ENCODE measurements around the gene PKD1.

PKD1 gene

DNA sequence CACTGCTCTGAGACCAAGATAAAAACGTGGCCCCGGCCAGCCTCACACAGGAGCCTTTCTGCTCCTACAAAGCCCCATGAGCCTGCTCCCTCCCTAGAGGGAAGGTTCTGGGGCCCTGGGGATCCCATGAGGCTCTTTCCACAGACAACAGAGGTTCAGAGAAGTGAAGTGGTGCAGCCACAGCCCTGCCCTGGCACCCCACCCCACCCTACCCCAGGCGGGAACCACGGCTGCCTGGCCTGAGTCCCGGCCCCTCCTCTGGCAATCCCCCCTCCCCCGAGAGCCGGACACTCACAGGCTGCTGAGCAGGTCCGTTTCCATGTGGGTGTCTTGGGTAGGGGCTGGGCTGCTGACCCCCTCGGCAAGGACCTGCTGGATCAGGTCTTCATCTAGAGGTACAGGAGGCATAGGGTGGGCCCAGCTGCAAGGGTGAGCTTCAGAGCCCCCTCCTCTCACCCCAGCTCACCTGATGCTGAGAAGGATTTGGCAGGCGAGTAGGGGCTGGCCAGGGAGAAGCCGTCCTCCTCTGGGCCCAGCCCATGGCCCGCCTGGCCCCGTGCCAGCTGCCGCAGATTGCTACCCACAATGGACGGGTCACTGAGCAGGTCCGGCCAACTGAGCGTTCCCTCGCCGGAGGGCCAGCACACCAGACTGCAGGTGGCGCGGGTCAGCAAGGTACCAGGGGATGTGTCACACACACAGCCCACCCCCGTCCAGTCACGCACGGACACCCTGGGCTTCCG, 38.7 kb downstream of the PKD1 start:
- H3K4me1 ChIP-seq (ENCODE audit: insufficient read depth, insufficient read length): peaks cover 2% of the 10 kb centered on the region
- no peak for DNase-seq (ENCODE audit: low read depth, low spot score)

DNA sequence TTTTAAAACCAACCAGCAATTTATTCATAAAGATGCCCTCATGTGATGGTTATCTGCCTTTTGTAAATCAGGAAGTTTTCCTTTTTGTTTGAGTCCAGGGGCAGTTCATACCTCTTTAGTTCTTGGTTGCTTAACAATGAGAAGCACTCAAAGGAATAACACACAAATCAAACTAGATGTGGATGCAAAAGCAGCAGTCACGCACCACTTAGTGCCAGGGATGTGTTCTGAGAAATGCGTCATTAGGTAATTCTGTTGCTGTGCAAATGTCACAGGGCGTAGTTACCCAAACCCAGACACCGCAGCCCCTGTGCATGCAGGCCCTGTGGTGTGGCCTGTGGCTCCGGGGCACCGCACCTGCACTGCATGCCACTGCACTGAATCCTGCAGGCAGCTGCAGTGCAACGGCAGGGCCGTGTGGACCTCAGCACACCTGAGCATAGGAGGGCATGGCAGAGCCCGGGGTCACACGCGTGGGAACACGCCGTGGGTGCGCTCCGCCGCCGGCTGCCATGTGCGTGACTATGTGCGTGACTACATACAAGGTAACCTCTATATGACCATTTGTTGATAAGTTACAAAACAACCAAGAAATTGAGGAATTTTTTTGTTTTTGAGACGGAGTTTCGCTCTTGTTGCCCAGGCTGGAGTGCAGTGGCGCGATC, 39.6 kb downstream of the PKD1 start:
- Histone ChIP-seq H3K9me3 (ENCODE audit: insufficient read depth, low read length) (no peaks in the 10 kb centered on the region), H3K27me3 (ENCODE audit: insufficient read depth, insufficient read length) (no peaks in the 10 kb centered on the region), H3K9ac (ENCODE audit: insufficient read length, low read depth) (peak overlapping the region; percentile 28), H3K36me3 (ENCODE audit: insufficient read depth, insufficient read length, low read length) (peaks cover 71% of the 10 kb centered on the region), H3K4me3 (ENCODE audit: insufficient read length, low read depth) (no peak overlapping the region), H3K4me1 (ENCODE audit: insufficient read depth, insufficient read length) (peaks cover 9% of the 10 kb centered on the region)
- no peak for TF ChIP-seq SUZ12 (IDR thresholded peaks at IDR 0.05; ENCODE audit: extremely low read depth, insufficient read depth, insufficient read length)
- TF ChIP-seq ZNF274 (IDR thresholded peaks at IDR 0.05; ENCODE audit: low read depth, low read length): no peak
- no peak for TF ChIP-seq YY1 (IDR thresholded peaks at IDR 0.05; ENCODE audit: insufficient read depth, insufficient read length)
- no peak for DNase-seq (ENCODE audit: low read depth, low spot score)

More for the DNA sequence above, 38.7 kb downstream of the PKD1 start:
- H3K9me3 ChIP-seq (ENCODE audit: insufficient read depth, low read length): no peaks in the 10 kb centered on the region
- H3K36me3 ChIP-seq (ENCODE audit: insufficient read depth, insufficient read length, low read length): peaks cover 68% of the 10 kb centered on the region
- H3K9ac ChIP-seq (ENCODE audit: insufficient read length, low read depth): no peak overlapping the region
- H3K27me3 ChIP-seq (ENCODE audit: insufficient read depth, insufficient read length): no peaks in the 10 kb centered on the region
- no peak overlapping the region for H3K4me3 ChIP-seq (ENCODE audit: insufficient read length, low read depth)
- TF ChIP-seq YY1 (IDR thresholded peaks at IDR 0.05; ENCODE audit: insufficient read depth, insufficient read length): no peak
- TF ChIP-seq ZNF274 (IDR thresholded peaks at IDR 0.05; ENCODE audit: low read depth, low read length): no peak
- TF ChIP-seq SUZ12 (IDR thresholded peaks at IDR 0.05; ENCODE audit: extremely low read depth, insufficient read depth, insufficient read length): no peak

GRCh38 chr16:2095315-2095853, 40.3 kb downstream of the PKD1 start:
- no peak for DNase-seq (ENCODE audit: low read depth, low spot score)
- Histone ChIP-seq H3K9ac (ENCODE audit: insufficient read length, low read depth) (no peak overlapping the region), H3K4me3 (ENCODE audit: insufficient read length, low read depth) (no peak overlapping the region), H3K9me3 (ENCODE audit: insufficient read depth, low read length) (no peaks in the 10 kb centered on the region), H3K36me3 (ENCODE audit: insufficient read depth, insufficient read length, low read length) (peaks cover 77% of the 10 kb centered on the region), H3K4me1 (ENCODE audit: insufficient read depth, insufficient read length) (peaks cover 14% of the 10 kb centered on the region), H3K27me3 (ENCODE audit: insufficient read depth, insufficient read length) (no peaks in the 10 kb centered on the region)
- TF ChIP-seq YY1 (IDR thresholded peaks at IDR 0.05; ENCODE audit: insufficient read depth, insufficient read length) (no peak), SUZ12 (IDR thresholded peaks at IDR 0.05; ENCODE audit: extremely low read depth, insufficient read depth, insufficient read length) (no peak), ZNF274 (IDR thresholded peaks at IDR 0.05; ENCODE audit: low read depth, low read length) (no peak)

DNA sequence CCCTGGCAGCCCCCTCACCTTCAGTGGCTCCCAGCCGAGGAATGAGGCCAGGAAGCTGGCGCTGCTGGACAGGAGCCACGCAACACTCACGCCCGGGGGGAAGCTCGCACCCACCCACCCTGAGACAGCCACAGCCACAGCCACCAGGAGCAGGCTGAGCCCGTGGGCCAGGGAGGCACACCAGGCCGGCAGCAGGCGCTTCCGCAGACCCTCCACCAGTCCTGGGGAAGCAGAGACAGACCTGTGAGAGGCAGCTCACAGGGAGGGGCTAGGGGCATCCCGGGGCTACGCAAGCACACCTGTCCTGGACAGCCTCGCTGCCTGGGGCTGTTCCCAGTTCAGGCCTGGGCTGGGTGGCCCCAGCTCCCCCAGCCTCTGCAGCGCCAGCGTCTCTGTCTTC, 41.9 kb downstream of the PKD1 start:
- Histone ChIP-seq H3K9ac (ENCODE audit: insufficient read length, low read depth) (no peak overlapping the region), H3K27me3 (ENCODE audit: insufficient read depth, insufficient read length) (no peaks in the 10 kb centered on the region), H3K36me3 (ENCODE audit: insufficient read depth, insufficient read length, low read length) (peaks cover 82% of the 10 kb centered on the region), H3K4me1 (ENCODE audit: insufficient read depth, insufficient read length) (peaks cover 22% of the 10 kb centered on the region), H3K4me3 (ENCODE audit: insufficient read length, low read depth) (no peak overlapping the region), H3K9me3 (ENCODE audit: insufficient read depth, low read length) (no peaks in the 10 kb centered on the region)
- DNase-seq (ENCODE audit: low read depth, low spot score): no peak
- TF ChIP-seq SUZ12 (IDR thresholded peaks at IDR 0.05; ENCODE audit: extremely low read depth, insufficient read depth, insufficient read length): no peak
- TF ChIP-seq YY1 (IDR thresholded peaks at IDR 0.05; ENCODE audit: insufficient read depth, insufficient read length): no peak
- no peak for TF ChIP-seq ZNF274 (IDR thresholded peaks at IDR 0.05; ENCODE audit: low read depth, low read length)

DNA sequence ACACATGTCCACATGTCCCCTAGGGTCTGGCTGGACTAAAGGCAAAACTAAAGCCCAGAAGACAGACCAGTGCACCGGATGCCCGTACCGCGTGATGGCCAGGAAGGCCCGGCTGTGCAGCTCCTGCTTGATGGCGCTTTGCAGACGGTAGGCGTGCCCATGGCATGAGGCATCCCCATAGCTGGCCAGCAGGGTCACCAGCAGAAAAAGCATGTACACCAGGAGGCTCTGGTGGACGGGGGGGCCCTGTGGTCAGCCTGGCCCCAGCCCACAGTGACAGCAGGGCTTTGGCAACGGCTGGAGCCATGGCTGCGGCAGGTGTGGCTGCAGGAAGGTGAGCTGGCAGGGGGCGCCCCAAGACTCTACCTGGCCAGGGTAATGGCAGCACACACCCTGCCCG, 42.8 kb downstream of the PKD1 start:
- Histone ChIP-seq H3K9ac (ENCODE audit: insufficient read length, low read depth) (no peak overlapping the region), H3K4me3 (ENCODE audit: insufficient read length, low read depth) (no peak overlapping the region), H3K27me3 (ENCODE audit: insufficient read depth, insufficient read length) (no peaks in the 10 kb centered on the region), H3K4me1 (ENCODE audit: insufficient read depth, insufficient read length) (peaks cover 22% of the 10 kb centered on the region), H3K9me3 (ENCODE audit: insufficient read depth, low read length) (no peaks in the 10 kb centered on the region), H3K36me3 (ENCODE audit: insufficient read depth, insufficient read length, low read length) (peaks cover 91% of the 10 kb centered on the region)
- TF ChIP-seq ZNF274 (IDR thresholded peaks at IDR 0.05; ENCODE audit: low read depth, low read length) (no peak), SUZ12 (IDR thresholded peaks at IDR 0.05; ENCODE audit: extremely low read depth, insufficient read depth, insufficient read length) (no peak)
- DNase-seq (ENCODE audit: low read depth, low spot score): no peak

DNA sequence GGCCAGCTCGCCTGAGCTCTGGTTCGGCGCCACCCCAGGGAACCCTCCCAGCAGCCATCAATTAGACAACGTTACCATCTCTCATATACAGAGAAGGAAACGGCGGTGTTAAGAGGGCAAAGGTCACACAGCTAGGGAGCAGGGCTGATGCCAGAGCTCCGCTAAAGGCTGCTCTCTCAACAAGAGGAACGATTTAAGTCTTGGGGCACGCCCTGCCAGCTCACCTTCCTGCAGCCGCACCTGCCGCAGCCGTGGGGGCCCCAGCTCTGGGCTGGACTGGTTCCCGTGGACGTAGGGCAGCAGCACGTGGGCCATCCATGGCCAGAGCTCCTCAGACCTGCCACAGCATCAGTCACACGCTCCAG, 43.5 kb downstream of the PKD1 start:
- no peaks in the 10 kb centered on the region for H3K27me3 ChIP-seq (ENCODE audit: insufficient read depth, insufficient read length)
- TF ChIP-seq YY1 (IDR thresholded peaks at IDR 0.05; ENCODE audit: insufficient read depth, insufficient read length): no peak
- TF ChIP-seq ZNF274 (IDR thresholded peaks at IDR 0.05; ENCODE audit: low read depth, low read length): no peak
- no peak for TF ChIP-seq SUZ12 (IDR thresholded peaks at IDR 0.05; ENCODE audit: extremely low read depth, insufficient read depth, insufficient read length)
- peaks cover 90% of the 10 kb centered on the region for H3K36me3 ChIP-seq (ENCODE audit: insufficient read depth, insufficient read length, low read length)
- no peak overlapping the region for H3K4me3 ChIP-seq (ENCODE audit: insufficient read length, low read depth)
- H3K9ac ChIP-seq (ENCODE audit: insufficient read length, low read depth): no peak overlapping the region
- peaks cover 22% of the 10 kb centered on the region for H3K4me1 ChIP-seq (ENCODE audit: insufficient read depth, insufficient read length)
- no peak for DNase-seq (ENCODE audit: low read depth, low spot score)
- H3K9me3 ChIP-seq (ENCODE audit: insufficient read depth, low read length): no peaks in the 10 kb centered on the region

GRCh38 chr16:2091547-2092255, 44.0 kb downstream of the PKD1 start:
- H3K4me1 ChIP-seq (ENCODE audit: insufficient read depth, insufficient read length): peaks cover 22% of the 10 kb centered on the region
- H3K9me3 ChIP-seq (ENCODE audit: insufficient read depth, low read length): no peaks in the 10 kb centered on the region
- H3K27me3 ChIP-seq (ENCODE audit: insufficient read depth, insufficient read length): no peaks in the 10 kb centered on the region
- peak overlapping the region; percentile 45 for H3K4me3 ChIP-seq (ENCODE audit: insufficient read length, low read depth)
- TF ChIP-seq SUZ12 (IDR thresholded peaks at IDR 0.05; ENCODE audit: extremely low read depth, insufficient read depth, insufficient read length): no peak
- TF ChIP-seq ZNF274 (IDR thresholded peaks at IDR 0.05; ENCODE audit: low read depth, low read length): no peak
- no peak for TF ChIP-seq YY1 (IDR thresholded peaks at IDR 0.05; ENCODE audit: insufficient read depth, insufficient read length)
- peak overlapping the region; percentile 83 for H3K9ac ChIP-seq (ENCODE audit: insufficient read length, low read depth)
- H3K36me3 ChIP-seq (ENCODE audit: insufficient read depth, insufficient read length, low read length): peaks cover 90% of the 10 kb centered on the region
- no peak for DNase-seq (ENCODE audit: low read depth, low spot score)
